Stimulated activated CD4-positive, alpha-beta T cell treated with anti-CD3 and anti-CD28 coated beads, Interleukin-12 subunit alpha, Interleukin-12 subunit beta, amount 100 ng/mL, for 48 hours (primary cell): Measurements from ENCODE around the gene CEACAM21.
A peak's percentile ranks its signal among the peaks of the same experiment; 100 is the strongest.

Source experiments
- DNase-seq, 3 donors: peaks; one replicate each; pipeline ENCODE4 v3.0.0-alpha.2; 2020; ENCODE audit warnings: low read depth in 2 of 3, low spot score in 1 of 3

The CEACAM21 gene

GRCh38 chr19:41584260-41584810, 8.4 kb downstream of the CEACAM21 start:
- DNase-seq, result no peak

DNA sequence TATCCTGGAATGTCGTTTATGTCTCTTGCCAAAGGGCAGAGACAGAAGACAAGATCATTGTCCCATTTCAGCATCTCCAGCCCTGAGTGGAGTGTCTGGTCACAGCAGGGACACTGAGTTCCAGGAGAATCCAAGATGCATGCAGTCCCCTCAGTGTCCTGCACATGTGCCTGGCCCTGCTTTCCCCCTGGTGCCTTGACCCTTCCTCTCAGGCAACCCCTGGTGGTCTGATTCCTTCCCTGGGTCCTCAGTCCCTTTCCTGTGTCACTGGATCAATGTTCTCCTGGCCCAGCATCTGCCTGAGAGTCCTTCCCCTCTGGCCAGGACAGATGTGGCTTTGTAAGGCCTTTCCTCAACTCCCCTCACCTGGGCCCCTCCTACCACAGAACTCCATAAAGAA, 9.0 kb downstream of the CEACAM21 start:
- no peak for DNase-seq

- DNase-seq, result no peak
Measured at GRCh38 chr19:41586064-41586463, 10.1 kb downstream of the CEACAM21 start.

DNA sequence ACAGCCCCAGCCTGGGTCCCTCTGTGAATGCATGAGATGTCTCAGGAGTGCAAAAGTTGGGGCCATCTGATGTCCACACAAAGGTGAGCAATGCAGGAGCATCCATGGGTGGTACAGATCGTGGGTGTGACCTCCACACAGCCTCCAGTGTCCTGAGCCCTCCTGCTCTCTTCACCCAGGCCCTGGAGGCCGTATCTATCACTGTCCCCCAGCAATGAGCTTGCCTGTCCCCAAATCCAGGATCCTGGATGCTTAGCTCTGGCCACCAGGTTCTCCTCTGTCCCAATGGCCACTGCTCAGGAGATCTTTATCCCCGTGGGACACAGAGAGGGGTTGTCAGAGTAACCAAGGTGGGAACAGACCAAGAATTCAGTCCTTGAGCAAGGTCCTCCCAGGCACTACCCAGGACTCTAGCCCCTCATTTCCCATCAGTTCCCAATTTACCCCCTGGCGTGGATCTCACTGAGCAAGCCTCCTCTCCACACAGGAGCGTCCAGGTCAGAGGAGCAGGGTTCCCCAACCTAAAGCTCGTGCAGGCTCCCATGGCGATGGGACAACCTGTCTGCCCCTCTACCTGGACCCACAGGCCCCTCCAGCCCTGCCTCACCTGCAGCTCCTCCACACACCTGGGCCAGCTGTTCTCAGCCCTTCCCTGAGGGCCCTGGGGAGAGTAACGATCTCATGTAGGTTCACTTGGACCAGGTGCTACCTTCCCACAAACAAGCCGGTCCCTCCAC, 11.3 kb downstream of the CEACAM21 start:
- DNase-seq, result no peak

- DNase-seq, result no peak
Measured at GRCh38 chr19:41587838-41588210, 11.9 kb downstream of the CEACAM21 start.

DNA sequence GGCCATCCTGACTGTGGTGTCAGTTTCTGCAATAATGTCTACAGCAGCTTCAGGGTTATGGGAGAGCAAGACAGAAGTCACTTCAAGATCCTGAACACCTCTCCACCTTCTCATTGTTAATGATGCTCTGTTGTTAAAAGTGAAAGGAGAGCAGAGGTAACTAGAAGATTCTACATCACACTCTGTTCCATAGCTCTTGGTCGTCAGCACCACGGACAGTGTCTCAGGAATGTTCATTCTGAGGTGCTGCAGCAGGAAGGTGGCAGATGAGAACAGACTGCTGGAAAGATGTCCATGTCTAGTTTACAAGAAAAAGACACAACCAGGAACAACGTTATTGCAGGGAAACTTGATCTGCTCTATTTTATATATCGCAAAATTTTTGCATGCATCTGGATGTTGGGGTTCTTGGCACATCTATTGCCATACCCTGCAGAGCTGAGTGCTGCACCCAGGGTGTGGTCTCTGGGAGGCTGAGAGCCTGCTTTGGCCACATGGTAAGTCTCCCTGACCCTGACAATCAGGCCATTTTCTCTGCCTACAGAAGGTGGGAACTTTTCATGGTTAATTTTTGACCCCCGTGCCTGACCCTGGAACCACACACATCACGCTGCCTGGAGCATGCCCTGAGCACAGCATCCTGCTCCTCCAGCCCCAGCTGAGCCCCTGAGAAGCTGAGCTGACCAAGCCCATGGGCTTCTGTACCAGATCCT, 12.7 kb downstream of the CEACAM21 start:
- DNase-seq, result no peak

DNA sequence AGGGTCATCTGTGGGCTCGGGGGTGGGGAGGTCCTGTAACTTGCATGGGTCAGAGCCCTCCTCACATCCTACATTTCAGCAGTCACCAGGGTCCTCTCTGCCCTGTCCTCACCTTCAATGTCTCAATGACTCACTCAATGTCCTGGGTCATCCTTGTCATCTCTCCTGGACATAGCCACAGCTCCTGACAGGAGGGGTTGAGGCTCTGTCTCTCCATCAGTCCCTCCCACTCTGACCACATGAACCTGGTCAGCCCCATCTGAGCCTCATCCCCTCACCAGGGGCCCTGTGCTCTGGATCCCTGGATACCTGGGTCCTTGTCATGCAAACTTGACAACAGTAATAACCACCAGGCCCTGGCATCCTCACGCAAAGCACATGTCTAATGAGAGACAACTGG, 13.4 kb downstream of the CEACAM21 start:
- no peak for DNase-seq

GRCh38 chr19:41590936-41591335, 15.0 kb downstream of the CEACAM21 start:
- DNase-seq, result no peak

- no peak for DNase-seq
Measured at GRCh38 chr19:41591951-41592562, 16.1 kb downstream of the CEACAM21 start.

- peak; percentile 50 to 68 (median 50) for DNase-seq
Measured at GRCh38 chr19:41595258-41595889, 19.4 kb downstream of the CEACAM21 start.

DNA sequence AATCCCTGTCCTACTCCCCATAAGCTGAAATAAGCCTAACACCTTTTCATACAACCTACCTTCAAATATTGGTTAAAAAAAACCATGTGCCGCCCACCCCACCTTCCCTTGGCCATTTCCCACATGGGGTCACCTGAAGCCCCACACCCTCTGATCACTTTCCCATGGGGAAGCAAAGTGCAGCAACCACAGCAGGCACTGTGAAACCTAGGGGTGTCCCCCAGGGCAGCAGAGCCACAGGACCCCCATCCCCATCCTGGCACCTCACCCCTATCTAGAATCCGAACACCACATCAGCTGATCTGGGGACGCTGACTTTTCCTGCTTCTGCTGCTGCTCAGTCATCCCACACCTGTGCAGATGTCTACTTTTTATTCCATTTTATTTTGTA, 19.9 kb downstream of the CEACAM21 start:
- DNase-seq, result no peak

GRCh38 chr19:41597600-41598041, 21.7 kb downstream of the CEACAM21 start:
- DNase-seq, result peak; percentile 65 to 77 (median 66)

DNA sequence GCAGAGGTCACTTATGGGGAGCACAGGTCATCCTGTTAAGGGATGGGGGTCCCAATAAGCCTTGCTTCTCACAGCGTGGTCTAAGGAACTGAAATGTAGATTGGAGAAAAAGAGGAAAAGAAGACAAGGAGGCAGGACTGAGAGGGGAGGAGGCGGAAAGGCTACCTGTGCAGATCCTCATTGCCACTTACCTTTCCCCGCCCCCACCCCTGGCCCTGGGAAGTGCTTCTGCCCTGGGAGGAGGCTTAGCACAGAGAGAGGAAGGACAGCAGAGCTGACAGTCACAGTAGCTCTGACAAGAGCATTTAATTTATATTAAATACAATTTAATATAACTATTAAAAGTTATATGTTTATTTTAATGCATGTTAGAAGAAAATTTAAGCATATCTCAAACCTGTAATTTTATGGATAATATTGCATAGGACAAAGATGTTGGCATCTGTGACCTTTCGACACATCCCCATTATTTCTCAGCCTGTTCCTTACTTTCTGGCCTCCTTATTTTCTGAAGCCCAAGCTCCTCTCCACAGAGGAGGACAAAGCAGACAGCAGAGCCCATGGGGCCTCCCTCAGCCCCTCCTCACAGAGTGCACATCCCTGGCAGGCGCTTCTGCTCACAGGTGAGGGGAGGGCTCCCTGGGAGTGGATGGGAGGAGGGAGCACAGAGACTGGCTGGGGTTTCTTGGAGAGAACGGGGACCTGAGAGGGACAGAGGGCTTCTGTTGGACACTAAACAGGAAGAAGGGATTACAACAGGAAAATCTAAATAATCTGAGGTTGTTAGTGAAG, 23.4 kb downstream of the CEACAM21 start:
- no peak for DNase-seq

GRCh38 chr19:41601771-41602170, 25.8 kb downstream of the CEACAM21 start:
- DNase-seq, result no peak

- no peak for DNase-seq
Measured at GRCh38 chr19:41604831-41605230, 28.9 kb downstream of the CEACAM21 start.

- DNase-seq, result no peak
Measured at GRCh38 chr19:41606215-41606837, 30.4 kb downstream of the CEACAM21 start.

GRCh38 chr19:41607668-41608067, 31.7 kb downstream of the CEACAM21 start:
- no peak for DNase-seq

GRCh38 chr19:41610789-41611188, 34.8 kb downstream of the CEACAM21 start:
- no peak for DNase-seq

GRCh38 chr19:41612483-41612882, 36.5 kb downstream of the CEACAM21 start:
- no peak for DNase-seq

DNA sequence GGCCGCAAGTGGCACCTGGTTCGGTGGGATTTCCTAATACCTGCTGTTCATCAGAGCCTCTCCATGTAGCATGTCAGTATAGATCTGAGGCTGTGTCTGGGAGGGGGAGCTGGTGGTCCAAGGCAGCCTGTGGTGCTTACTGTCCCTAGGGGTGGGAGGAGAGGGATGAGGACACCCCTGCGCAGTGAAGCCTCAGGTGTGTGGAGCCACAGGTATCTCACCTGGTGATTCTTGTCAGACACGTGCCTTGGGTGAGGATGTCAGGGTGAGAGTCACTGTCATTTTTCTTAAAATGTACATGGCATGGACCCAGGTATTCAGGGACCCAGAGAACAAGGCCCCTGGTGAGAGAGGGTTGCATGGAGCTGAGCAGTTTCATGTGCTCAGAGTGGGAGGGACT, 39.2 kb downstream of the CEACAM21 start:
- no peak for DNase-seq
